Measurements from ENCODE around the gene EML1.
"Not testable (repeated sequence)": the region's sequence is repeated elsewhere in the genome, so short reads cannot be mapped to it uniquely, and the experiment has no call there.

Gene EML1

DNA sequence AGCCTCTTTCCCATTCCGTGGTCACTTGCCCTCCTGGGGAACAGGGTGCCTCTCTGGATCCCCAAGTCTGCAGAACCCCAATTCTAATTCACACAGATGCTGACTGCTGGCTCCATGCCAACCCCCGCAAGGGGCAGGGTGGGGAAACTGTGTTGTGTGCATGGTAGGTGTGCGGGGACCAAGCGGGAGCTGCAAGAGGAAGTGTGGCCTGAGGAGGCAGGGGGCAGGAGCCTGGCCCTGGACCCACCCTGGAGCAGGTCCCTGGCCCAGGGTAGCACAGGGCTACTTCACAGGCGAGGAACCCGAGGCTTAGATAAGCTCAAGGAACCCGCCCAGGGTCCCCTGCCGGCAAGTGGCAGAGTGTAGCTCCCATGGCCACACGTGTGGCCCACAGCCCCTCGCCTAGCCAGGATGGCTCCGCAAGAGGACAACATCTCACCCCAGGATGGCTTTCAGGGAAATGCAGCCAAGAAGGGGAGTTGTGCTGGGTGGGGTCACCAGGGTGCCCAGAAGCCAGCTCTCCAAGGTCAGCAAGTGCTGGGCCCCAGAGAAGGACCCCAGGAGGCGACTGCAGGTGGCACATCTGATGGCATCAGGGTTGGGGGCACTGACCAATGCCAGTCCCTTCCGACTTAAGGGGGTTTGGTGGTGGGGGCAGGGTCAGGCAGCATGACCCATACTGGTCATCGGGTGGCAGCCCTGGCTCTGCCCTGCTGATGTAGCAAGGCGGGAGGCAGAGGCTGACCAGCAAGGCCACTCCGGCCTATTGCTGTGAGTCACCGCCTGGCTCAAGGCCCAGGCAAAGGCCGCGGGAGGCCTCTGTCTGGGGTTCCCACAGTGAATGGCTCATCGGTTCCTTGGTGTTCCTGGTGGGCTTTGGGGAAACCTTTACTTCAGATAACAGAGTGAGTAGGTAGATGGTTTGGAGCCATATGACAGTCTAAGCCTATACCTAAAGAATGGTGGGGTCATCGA lies 37.3 kb upstream of the EML1 start:
- no peak for DNase-seq

GRCh38 chr14:99756796-99757195 lies 36.4 kb upstream of the EML1 start:
- no peak for DNase-seq

DNA sequence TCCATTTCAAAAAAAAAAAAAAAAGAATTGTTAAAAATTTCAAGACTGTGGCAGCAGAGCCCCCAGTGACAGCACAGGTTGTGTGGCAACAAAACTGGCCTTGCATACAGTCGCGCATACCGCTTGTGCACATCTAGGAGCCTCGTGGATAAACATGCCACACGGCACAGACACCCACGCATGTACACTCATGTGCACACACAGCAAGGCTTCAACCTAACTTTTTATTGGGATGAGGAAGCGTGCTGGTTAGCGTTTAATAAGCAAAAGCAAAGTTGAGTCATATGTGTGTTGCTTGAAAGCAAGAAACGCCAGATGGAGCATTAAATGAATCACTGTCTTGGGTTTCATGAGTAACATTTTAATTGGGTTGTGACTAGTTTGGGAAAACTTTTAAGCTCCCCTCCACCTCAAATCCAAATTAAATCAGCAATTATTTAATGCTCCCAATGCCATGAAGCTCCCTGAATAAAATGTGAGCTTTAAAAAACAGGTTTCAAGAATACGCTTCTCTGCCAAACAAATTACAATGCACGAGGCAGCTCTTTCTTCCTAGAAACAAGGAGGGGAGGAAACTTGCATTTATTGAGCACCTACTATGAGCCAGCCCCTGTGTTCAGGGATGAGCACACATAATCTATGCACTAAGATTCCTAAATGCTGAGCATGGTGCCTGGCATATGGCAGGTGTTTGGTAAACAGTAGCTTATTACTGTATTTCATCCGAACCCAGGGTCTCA lies 35.7 kb upstream of the EML1 start:
- DNase-seq, result no peak

DNA sequence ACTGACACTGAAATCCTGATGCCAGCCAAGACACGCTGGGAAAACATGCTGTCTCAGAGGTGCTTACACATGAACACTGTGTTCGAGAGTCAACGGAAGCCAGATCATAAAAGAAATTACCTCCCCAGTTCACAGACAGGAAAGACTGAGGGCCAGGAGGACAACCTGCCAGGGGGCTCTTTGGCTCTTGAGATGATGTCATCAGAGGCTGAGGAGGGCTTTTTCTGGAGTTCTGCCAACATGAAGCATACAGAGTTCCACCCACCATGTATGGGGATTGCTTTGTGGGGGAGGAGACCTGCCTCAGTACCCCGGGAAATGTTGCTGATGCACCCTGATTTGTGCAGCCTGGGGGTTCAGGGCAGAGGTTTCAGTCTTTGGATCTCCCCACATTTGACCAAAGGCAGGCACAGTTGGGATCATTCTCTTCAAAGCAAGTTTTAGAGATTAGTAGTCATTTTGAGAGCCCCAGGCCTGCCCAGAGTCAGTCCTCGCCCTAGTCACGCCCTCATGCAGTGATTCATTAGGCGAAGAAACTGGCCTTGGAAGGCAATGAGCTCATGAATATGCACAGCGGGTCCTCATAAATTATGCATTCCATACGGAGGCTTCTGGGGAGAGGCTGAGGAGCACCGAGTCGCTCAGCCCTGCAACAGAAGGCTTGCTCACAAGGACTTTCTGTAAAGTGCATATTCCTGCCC lies 34.9 kb upstream of the EML1 start:
- DNase-seq, result no peak

GRCh38 chr14:99758872-99759545 lies 34.2 kb upstream of the EML1 start:
- no peak for DNase-seq

DNA sequence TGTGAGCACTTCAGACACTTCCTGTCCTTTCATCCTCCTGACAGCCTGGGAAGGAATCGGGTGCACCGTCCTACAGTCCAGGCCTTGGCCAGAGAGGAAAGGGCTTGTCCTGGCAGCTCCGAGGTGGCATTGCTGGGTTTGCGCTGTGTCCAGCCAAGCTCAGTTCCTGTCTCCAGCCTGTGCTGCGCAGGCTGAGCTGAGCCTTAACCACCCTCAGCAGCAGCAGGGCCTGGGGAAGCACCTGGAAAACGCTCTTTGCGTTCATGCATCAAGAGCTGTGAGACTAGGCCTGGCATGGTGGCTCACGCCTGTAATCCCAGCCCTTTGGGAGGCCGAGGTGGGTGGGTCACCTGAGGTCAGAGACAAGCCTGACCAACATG lies 33.7 kb upstream of the EML1 start:
- DNase-seq, result no peak

DNA sequence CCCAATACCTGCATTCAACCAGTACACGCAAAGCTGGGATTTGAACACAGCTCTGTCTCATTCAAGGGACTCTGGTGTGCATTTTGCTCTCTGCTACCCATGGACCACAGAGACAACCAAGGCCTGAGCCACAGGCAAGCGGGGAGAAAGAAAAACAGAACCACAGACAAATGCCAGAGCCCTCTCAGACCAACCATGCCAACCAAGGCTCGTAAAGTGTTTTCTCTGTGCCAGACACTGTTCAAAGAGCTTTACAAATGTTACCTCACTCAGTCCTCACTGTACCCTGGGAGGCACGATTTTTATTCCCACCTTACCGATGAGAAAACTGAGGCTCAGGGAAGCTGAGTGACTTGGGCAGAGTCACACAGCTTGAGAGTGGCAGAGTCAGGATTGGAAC lies 32.4 kb upstream of the EML1 start:
- DNase-seq, result no peak

DNA sequence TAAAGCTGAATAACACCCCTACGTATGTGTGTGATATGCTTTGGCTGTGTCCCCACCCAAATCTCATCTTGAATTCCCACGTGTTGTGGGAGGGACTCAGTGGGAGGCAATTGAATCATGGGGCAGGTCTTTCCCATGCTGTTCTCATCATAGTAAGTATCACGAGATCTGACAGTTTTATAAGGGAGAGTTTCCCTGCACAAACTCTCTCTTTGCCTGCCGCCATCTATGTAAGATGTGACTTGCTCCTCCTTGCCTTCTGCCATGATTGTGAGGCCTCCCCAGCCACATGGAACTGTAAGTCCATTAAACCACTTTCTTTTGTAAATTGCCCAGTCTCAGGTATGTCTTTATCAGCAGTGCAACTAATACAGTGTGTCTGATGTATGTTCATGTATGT lies 30.3 kb upstream of the EML1 start:
- not testable (repeated sequence) for DNase-seq

DNA sequence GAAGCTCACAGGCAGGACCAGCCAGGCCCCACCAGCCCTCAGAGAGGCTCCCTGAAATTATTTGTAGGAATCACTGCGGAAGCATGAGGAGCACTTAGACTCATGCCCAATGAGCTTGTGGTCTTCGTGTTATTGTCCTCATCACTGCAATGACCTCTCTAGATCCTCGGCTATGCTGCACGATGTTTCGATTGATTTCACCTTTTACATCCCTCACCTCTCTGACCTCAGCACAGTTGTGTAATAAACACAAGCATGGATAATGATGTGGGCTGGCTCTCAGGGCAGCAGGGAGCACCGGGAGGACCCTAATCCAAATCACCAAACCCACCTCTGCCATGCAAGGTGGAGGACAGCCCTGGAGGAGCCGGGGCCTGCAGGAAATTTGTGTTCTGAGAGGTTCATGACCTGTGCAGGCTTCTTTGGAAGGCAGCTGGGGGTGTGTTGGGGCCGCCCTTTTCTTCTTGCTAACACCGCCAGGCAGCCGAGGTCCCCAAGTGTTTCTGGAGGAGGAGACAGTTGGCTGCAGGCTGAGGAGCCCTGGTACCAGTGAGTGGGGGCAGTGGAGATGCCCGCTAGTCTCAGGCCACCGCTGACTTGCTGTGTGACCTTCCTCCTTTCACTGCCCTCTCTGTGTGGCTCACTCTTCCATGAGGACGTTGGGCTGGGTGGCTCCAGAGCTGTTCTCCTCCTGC lies 29.5 kb upstream of the EML1 start:
- no peak for DNase-seq

GRCh38 chr14:99764222-99764706 lies 28.9 kb upstream of the EML1 start:
- DNase-seq, result no peak

DNA sequence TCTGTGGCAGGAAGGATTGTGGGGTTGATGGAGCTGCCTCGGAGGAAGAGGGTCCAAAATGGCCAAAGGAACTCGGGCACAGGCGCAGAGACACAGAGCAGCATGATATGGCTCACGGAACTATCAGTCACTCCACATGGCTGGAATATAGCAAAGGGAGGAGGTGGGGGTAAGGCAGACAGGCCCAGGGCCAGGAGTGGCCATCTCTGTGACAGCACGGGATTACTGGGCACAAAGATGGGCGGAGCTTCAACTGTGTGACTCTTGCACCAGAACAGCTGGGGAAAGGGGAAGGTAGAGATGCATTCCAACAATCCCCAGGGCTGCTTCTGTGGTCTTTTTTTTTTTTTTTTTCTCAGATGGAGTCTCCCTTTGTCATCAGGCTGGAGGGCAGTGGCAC lies 24.8 kb upstream of the EML1 start:
- no peak for DNase-seq

- DNase-seq, result no peak
These were observed 24.1 kb upstream of the EML1 start for GRCh38 chr14:99769123-99769522.

- DNase-seq, result no peak
These were observed 23.4 kb upstream of the EML1 start for GRCh38 chr14:99769799-99770198.

DNA sequence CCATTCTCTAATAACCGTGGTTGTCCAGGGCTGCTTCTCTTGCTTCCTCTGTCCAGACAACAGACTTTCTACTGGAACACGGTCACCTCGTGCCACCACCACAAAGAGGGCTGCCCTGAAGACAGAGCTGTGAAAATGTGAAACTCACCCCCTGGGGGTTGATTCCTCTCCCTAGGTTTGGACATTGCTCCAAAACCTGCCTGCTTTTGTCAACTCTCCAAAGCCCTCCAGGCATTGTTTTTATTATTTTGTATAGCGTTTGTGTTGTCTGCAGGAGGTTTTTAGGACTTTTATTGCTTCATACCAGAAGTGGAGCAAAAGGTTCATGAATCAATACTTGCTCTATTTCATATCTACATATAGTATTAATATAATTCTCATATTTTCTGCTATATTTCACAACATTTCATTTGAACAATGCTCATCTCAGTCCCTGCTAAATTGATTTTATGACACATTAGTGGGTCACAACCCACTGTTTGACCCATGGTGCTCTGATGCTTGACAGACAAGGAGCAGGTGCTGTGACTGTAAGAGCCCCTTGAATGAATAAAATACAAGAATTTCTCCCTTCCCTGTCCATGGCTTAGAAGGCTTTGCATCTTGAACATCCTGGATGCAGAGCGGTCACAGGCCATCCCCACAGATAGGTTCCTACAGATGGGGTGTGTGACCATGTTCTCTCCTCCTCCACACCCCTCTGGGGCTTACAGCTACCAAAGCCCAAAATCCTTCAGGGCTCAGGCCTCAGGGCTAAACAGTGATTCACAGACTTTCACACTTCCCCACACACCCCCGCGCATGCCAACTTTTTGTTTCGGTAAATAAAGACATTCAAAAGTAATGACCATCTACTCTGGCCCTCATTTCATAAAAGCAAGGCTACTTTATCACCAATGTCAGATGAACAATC lies 20.6 kb upstream of the EML1 start:
- no peak for DNase-seq

DNA sequence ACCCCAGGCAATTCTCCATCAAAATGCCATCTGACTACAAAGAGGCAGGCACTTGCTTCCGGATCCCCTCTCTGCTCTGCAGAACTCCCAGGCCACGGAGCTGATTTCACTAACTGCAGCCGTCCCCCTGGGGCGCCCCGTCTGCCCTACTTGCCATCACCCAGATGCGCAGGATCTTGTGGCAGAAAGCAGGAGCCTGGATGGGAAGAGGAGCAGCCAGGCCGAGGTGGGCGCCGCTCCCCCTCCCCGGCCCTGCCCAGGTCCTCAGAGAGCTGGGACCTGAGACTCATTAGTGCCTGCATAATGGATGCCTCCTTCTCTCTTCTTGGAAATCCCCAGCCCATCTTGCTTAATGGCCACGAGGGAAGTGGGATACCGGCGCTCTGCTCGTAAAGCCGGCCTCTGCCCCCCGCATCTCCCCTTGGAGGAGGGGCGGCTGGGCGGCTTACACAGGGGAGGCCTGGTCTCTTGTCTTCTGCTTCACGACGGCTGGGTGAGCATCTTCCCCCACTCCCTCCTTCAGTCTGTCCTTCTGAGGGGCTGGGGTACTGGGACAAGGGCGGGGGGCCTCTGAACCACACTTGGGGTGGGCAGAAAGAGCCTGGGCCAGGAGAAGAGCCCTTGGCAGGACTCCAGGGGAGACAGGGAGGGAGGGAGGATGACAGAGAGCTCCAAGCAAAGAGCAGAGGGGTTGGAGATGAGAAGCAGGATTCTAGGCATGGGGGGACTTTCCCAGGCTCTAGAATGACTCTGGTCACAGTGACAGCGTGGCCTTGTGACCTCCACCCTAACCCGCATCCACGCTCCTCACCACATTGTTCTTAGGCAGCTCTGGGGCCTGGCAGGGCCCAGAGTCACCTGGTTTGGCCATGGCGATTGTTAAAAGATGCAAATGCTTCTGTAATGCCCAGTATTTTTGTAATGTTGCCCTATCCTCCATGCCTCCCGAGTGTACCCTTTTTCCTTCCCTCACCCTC lies 19.4 kb upstream of the EML1 start:
- no peak for DNase-seq

GRCh38 chr14:99774556-99775307 lies 18.5 kb upstream of the EML1 start:
- DNase-seq, result no peak

- DNase-seq, result no peak
These were observed 17.9 kb upstream of the EML1 start for GRCh38 chr14:99775351-99775750.

GRCh38 chr14:99777951-99778350 lies 15.3 kb upstream of the EML1 start:
- no peak for DNase-seq

- DNase-seq, result no peak
These were observed 13.5 kb upstream of the EML1 start for GRCh38 chr14:99779751-99780150.
